Stimulated activated CD4-positive, alpha-beta T cell treated with anti-CD3 and anti-CD28 coated beads, Interleukin-4, amount 100 ng/mL, for 48 hours (primary cell): ENCODE data around the gene HMGCR.

Source experiments
- DNase-seq, 2 donors: peaks; one replicate each; pipeline ENCODE4 v3.0.0-alpha.2; 2020; ENCODE audit warnings: low read depth in 2 of 2

HMGCR gene

GRCh38 chr5:75340714-75341478, 3.9 kb downstream of the HMGCR start:
- DNase-seq, result no peak

DNA sequence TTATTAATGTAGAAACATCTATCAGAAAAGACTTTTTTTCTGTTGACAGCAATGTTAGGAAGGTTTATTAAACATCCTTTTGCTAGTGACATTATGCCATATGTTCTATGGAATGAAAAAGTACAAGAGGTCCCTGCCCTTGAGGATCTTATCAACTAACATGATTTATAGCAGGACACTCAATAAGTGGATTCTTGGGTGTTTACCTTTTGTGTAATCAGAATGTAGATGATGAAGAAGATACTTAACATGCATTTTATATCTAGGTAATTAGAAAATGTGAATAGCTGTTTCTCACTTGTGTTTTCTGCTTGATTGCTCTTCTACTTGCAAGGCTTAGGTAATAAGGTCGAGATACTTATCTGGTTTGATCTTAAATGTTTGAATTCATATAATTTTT, 4.9 kb downstream of the HMGCR start:
- no peak for DNase-seq

GRCh38 chr5:75342836-75343235, 5.8 kb downstream of the HMGCR start:
- DNase-seq, result no peak

DNA sequence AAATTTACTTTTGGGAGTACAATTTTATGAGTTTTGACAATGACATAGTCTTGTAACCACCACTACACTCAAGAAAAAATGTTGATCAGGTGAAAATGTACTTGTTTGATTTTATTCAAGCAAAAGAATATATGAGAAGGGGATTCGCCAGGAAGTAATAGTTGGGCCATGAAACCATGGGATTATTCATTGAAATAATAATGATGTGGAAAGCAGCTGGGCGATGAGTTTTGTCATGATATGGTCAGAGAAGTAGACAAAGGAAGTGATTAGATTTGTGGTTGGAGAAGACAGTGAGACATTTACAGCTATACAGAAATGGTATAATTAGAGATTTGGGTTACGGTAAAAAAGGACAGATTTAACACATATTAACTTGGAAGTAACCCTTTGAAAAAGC, 11.2 kb downstream of the HMGCR start:
- DNase-seq, result no peak

- no peak for DNase-seq
Observed at GRCh38 chr5:75349663-75350062, 12.6 kb downstream of the HMGCR start.

DNA sequence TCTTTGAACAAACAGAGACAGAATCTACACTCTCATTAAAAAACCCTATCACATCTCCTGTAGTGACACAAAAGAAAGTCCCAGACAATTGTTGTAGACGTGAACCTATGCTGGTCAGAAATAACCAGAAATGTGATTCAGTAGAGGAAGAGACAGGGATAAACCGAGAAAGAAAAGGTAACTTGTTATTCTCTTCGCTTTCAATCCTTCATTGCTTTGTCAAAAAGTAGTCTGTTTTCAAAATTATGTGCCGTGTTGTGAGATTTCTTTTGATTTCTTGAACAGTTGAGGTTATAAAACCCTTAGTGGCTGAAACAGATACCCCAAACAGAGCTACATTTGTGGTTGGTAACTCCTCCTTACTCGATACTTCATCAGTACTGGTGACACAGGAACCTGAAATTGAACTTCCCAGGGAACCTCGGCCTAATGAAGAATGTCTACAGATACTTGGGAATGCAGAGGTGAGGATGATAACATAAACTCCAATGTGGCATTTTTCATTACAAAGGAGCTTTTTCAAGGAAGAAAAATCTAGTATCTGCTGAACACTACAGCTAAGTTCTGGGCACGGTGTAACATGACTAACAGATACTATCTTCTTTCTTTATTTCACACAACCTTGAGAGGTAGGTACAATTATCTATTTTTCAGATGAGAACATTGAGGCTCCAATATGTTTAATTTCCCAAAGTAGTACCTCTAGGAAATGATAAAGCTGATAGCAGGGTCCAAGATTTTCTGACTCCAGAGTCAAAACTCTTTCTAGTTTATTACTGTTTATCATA, 14.3 kb downstream of the HMGCR start:
- DNase-seq, result peak in 1 of 2 donors; percentile 2

DNA sequence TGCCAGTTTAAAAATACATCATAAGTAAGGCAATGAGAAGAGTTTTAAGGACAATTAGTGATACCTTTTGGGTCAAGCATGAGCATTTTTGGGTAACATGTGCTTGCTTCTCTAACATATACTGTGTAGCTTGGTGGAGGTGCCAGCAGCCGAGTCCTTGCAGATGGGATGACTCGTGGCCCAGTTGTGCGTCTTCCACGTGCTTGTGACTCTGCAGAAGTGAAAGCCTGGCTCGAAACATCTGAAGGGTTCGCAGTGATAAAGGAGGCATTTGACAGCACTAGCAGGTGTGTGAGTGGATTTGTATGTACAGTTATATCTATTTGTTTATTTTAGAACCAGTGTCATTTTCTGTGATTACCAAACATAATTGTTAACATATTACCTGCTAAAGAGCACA, 18.2 kb downstream of the HMGCR start:
- no peak for DNase-seq

GRCh38 chr5:75356719-75357118, 19.7 kb downstream of the HMGCR start:
- no peak for DNase-seq

- no peak for DNase-seq
Observed at GRCh38 chr5:75358117-75358516, 21.1 kb downstream of the HMGCR start.

GRCh38 chr5:75361310-75361709, 24.3 kb downstream of the HMGCR start:
- DNase-seq, result no peak

GRCh38 chr5:75362474-75362975, 25.5 kb downstream of the HMGCR start:
- DNase-seq, result no peak

DNA sequence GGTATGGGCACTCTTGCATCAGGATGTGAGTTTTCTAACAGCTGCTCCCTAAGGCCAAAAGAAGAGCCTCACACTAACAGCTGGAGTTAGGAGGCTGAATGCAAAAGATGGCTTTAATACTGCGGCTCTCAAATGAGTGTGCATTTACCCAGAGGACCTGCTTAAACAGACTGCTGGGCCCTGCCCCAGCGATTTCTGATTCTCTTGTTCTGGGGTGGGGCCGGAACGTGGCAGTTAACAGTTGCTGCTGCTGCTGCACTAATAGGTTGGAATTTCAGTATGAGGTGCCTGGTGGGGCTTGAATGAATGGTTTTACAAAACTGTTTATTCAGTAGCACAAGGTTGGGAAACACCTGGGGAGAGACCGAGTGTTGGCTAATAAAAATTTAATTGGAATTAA, 26.1 kb downstream of the HMGCR start:
- no peak for DNase-seq

- no peak for DNase-seq
Observed at GRCh38 chr5:75363726-75364495, 26.9 kb downstream of the HMGCR start.

DNA sequence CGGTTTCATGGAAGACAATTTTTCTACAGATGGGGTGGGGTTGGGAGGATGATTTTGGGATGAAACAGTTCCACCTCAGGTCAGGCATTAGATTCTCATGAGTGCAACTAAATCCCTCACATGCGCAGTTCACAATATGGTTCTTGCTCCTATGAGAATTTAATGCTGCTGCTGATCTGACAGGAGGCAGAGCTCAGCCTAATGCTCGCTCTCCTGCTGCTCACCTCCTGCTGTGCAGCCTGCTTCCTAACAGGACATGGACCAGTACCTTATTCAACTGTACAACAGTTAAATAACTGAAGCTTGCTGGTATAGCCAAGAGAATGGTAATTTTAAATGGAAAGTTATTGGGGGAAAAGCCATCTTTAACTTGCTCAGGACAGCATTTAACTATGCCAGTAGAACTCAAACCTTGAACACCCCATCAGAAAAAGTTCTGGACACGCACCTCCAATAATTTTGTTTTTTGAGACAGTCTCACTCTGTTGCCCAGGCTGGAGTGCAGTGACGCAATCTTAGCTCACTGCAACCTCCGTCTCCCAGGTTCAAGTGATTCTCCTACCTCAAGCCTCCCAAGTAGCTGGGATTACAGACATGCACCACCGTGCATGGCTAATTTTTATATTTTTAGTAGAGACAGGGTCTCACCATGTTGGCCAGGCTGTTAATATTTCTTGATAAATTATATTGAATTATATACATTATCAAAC, 27.7 kb downstream of the HMGCR start:
- no peak for DNase-seq

- no peak for DNase-seq
Observed at GRCh38 chr5:75365740-75366139, 28.7 kb downstream of the HMGCR start.

- no peak for DNase-seq
Observed at GRCh38 chr5:75366787-75367186, 29.8 kb downstream of the HMGCR start.

GRCh38 chr5:75367401-75367800, 30.4 kb downstream of the HMGCR start:
- DNase-seq, result no peak

- no peak for DNase-seq
Observed at GRCh38 chr5:75368391-75368790, 31.4 kb downstream of the HMGCR start.

GRCh38 chr5:75373862-75374261, 36.8 kb downstream of the HMGCR start:
- no peak for DNase-seq

DNA sequence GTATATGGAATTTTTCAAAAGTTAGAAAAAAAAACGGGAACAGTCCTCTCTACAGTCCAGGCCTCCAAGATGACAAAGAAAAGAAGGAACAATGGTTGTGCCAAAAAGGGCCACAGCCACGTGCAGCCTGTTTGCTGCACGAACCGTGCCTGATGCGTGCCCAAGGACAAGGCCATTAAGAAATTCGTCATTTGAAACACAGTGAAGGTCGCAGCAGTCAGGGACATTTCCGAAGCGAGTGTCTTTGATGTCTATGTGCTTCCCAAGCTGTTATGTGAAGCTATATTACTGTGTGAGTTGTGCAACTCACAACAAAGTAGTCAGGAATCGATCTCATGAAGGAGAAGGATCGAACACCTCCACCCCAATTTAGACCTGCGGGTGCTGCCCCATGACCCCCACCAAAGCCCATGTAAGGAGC, 37.4 kb downstream of the HMGCR start:
- no peak for DNase-seq

DNA sequence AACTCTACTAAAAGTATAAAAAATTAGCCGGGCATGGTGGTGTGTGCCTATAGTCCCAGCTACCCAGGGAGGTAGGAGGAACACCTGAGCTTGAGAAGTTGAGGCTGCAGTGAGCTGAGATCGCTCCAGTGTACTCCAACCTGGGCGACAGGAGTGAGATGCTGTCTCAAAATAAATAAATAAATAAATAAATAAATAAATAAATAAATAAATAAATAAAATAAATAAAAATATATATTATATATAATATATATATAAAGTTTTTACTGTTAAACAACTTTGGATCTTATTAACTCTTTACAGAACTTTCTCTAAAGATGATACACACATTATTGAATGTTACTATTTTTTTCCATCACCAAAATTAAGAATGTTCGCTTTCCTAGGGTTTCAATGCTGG, 38.4 kb downstream of the HMGCR start:
- DNase-seq, result no peak

GRCh38 chr5:75380099-75380498, 43.1 kb downstream of the HMGCR start:
- no peak for DNase-seq
